LNCAP (cell line): ENCODE results near the gene PRSS21.

ENCODE experiments used
- CTCF ChIP-seq: fragments of 450-650 bp; IDR thresholded peaks from 2 replicates; pipeline ENCODE4 v1.5.1; 2017; ENCODE audit warnings: mild to moderate bottlenecking

The PRSS21 gene

GRCh38 chr16:2814551-2815298, 2.3 kb upstream of the PRSS21 start:
- TF ChIP-seq CTCF: no peak

- no peak for TF ChIP-seq CTCF
Observed at GRCh38 chr16:2815299-2815771, 1.7 kb upstream of the PRSS21 start.

GRCh38 chr16:2817340-2818271, 569 bp downstream of the PRSS21 start:
- no peak for TF ChIP-seq CTCF

- TF ChIP-seq CTCF: no peak
Observed at GRCh38 chr16:2818272-2818876, 1.3 kb downstream of the PRSS21 start.

GRCh38 chr16:2819179-2819938, 2.3 kb downstream of the PRSS21 start:
- TF ChIP-seq CTCF: no peak

- no peak for TF ChIP-seq CTCF
Observed at GRCh38 chr16:2819939-2820835, 3.1 kb downstream of the PRSS21 start.
